HG02588 (cell line): ENCODE results near the gene INTS3.
"Not testable (repeated sequence)": the region's sequence is repeated elsewhere in the genome, so short reads cannot be mapped to it uniquely, and the experiment has no call there.

Source experiments
- ATAC-seq: cut with Tn5 transposase; IDR thresholded peaks from one replicate; pipeline ENCODE4 v1.9.1; 2021; ENCODE audit warnings: mild to moderate bottlenecking, moderate library complexity; ENCODE audit not compliant: unreplicated experiment

Gene INTS3

DNA sequence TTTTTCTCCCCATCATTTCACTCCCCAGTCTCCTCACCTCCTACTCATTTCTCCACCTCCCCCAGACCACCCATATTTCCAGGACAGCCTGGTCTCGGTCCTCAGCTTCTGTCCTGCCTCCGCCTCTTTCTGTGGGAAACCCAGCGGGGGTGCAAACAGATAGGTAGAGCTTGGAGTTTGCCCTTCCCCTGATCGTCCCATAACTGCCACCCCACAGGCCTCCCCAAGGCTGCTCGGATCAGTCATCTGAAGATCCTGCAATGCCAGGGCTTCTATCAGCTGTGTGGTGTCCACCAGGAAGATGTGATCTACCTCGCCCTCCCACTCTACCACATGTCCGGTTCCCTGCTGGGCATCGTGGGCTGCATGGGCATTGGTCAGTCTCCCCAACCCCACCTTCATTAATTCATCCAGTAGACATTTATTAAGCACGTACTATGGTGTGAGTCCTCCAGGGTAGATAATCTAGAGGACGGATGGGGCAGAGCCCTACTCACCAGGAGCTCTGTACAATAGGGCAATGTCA is 49.1 kb downstream of the INTS3 start:
- ATAC-seq = no peak

GRCh38 chr1:153777648-153778047 is 49.8 kb downstream of the INTS3 start:
- ATAC-seq = no peak

DNA sequence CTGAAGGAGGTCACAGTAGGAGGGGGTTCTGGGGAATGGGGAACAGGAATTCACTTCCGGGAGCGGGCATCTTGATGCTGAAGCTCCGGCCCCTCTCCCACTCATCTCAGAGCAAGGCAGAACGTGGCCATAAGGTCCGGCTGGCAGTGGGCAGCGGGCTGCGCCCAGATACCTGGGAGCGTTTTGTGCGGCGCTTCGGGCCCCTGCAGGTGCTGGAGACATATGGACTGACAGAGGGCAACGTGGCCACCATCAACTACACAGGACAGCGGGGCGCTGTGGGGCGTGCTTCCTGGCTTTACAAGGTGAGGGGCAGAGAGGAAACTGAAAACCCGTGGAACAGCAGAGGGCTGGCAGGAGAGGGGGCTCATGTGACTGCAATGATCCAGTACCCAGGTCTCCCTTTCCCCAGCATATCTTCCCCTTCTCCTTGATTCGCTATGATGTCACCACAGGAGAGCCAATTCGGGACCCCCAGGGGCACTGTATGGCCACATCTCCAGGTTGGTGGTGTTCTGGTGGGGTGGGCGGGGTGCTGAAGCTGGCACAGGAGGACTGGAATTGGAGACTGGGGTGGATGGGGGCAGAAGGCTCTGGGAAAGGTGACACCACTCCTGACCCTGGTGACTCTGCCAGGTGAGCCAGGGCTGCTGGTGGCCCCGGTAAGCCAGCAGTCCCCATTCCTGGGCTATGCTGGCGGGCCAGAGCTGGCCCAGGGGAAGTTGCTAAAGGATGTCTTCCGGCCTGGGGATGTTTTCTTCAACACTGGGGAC is 50.4 kb downstream of the INTS3 start:
- no peak for ATAC-seq

- ATAC-seq = no peak
Measured at GRCh38 chr1:153778824-153779519, 51.1 kb downstream of the INTS3 start.

- ATAC-seq = no peak
Measured at GRCh38 chr1:153779781-153780541, 52.1 kb downstream of the INTS3 start.

GRCh38 chr1:153780551-153780950 is 52.7 kb downstream of the INTS3 start:
- no peak for ATAC-seq

DNA sequence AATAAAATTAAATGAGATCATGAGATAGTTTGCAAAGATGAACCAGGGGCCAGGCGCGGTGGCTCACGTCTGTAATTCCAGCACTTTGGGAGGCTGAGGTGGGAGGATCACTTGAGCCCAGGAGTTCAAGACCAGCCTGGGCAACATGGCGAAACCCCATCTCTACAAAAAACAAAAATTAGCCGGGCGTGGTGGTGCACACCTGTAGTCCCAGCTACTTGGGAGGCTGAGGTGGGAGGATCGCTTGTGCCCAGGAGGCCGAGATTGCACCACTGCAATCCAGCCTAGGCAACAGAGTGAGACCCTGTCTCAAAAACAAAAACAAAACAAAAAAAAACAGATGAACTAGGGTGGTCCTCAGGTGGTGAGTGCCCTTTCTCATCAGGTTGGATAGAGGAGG is 54.8 kb downstream of the INTS3 start:
- not testable (repeated sequence) for ATAC-seq

- peak; percentile 91 for ATAC-seq
Measured at GRCh38 chr1:153783233-153784190, 55.7 kb downstream of the INTS3 start.

DNA sequence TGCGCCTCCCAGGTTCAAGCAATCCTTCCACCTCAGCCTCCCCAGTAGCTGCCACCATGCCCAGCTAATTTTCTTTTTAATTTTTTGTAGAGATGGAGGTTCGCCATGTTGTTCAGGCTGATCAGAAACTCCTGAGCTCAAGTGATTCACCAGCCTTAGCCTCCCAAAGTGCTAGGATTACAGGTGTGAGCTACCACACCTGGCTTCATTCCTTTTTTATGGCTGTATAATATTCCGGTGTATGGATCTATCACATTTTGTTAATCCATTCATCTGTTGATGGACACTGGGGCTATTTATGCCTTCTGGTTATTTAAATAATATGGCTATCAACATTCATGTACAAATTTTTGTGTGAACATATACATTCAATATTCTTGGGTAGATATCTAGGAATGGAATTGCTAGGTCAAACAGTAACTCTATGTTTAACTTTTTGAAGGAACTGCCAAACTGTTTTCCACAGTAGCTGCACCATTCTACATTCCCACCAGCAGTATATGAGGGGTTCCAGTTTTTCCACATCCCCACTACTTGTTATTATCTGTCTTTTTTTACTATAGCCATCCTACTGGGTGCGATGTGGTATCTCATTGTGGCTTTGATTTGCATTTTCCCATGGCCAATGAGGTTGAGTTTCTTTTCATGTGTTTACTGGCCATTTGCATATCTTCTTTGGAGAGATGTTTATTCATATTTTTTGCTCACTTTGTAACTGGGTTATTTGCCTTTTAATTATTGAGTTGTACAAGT is 58.4 kb downstream of the INTS3 start:
- ATAC-seq = no peak

DNA sequence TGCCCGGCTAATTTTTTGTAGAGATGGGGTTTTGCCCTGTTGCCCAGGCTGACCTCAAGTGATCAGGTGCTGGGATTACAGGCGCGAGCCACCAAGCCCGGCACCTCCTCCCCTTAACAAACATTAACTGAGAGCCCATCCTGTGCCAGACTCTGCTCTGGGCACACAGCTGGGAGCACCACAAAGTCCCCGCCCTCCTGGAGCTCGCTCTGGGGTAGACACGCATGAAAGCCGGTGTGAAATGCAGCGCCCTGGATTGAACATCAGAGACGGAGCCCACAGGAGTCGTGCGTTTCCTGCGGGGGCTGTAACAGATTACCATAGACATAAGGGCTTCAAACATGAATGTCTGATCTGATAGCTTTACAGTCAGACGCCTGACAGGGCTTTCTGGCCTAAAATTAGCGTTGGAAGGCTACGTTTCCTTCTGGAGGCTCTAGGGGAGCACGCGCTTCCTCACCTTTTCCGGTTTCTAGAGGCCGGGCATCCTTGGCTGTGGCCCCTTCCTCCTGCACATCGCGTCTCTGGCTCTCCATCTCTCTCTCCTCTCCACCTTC is 61.7 kb downstream of the INTS3 start:
- no peak for ATAC-seq

DNA sequence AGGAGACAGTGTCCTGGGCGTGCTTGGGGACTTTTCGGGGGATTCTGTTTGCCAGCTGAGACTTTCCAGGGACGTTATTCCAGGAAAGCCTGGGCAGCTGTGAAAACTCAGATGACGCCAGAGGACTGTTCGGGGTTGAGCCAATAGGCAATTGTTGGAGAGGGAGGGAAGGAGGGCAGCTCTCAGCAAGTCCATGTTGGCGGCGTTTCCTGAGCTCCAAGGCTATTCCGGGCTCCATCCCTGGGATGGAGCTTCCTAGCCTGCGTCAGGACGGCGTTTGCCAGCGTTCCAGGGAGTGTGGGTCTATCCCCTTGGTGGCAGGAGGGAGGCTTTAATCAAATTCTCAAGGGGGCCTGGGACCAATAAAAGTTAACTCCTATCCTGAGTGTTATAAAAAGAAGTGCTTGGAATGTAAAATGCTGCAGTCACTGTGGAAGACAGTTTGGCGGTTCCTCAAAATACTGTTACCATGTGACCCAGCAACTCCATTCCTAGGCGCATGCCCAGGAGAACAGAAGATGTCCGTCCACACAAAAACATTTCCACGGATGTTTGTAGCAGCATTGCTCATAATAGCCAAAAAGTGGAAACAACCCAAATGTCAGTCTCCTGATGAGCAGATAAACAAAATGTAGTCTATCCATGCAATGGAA is 62.6 kb downstream of the INTS3 start:
- no peak for ATAC-seq

GRCh38 chr1:153790966-153791647 is 63.3 kb downstream of the INTS3 start:
- ATAC-seq = peak; percentile 86

GRCh38 chr1:153791648-153792253 is 63.9 kb downstream of the INTS3 start:
- no peak for ATAC-seq

DNA sequence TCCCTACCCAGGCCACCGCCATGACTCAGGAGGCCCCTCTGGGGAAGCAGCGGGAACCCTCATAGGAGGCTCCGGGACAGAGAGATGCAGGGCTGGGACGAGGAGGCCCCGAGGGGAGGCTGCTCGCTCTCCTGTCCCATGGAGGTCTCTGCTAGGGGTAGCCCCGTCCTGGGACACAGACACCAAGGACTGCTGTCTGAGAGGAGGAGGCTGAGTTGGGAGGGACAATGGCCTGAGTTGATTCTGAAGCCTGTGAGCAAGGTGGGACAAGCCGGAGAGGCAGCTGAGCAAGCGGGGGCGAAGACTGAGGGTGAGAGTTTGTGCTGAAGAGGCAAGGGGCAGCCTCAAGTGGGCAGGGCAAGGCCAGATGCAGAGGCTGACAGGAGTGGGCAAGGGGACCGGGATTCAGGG is 64.8 kb downstream of the INTS3 start:
- ATAC-seq = no peak

DNA sequence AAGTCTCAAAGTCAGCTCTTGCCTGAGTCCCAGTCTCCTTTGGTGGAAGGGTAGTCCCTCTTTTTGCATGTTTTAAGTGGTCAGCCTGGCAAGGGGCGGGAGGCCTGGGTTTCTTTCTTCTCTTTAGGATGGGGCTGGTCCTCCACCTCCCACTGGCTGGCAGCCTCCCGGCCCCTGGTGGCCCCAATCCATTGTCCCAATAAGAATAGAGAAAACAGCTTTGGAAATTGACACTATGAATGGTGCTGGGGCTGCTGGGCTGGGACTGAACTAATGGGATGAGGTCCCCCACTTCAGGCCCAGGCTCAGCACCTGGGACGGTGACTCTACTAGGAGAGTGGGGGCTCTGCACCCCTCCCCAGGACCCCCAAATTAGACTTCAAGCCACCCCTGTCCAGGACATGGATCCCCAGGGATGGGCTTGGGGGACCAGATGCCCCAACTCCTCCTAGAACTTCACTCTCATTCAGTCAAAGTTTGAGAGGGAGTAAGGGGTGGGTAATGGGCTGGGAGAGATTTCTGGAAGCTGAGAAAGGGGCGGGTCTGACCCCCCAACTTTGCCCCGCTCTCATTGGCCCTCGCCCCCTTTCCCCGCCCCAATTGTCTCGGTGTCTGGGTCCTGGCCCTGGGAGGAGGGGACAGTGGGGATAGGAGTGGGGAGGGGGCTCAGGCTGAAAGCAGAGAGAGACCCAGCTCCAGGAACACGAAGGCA is 65.6 kb downstream of the INTS3 start:
- no peak for ATAC-seq

- ATAC-seq = no peak
Measured at GRCh38 chr1:153793973-153794615, 66.2 kb downstream of the INTS3 start.
